ENCODE data around the gene ZCCHC18.
"Not testable (repeated sequence)": the region's sequence is repeated elsewhere in the genome, so short reads cannot be mapped to it uniquely, and the experiment has no call there.

The ZCCHC18 gene

DNA sequence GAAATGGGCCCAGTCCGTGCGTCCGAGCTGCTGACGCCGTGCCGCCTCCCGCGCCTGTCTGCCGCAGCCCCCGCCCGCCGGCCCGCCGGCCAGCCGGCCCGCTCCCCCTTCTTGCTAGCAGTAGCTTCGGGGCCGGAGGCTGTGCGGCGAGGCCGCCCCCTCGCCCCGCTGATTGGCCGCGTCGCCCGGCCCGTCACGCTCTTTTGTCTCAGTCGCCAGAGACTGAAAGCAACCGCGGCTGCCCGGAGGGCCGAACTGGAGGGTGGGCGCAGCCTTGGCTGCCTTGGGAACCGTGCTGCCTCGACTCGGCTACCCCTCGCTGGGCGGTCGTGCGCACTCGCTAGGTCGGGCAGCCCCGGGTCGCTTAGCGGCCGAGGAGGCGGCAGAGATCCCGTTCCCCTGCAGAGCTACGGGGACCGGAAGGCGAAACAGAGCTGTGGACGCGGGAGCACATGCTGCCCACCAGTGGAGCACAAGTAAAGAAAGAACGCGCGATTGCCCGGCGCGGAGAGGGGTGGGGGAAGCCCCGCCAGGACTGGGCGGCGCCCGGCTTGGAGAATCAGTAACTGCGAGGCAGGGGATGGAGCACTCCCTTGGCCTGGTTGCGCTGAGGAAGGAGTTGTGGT lies at the start of gene ZCCHC18:
Gene ZCCHC18 (plus strand): TSS at position 198 of the 626 bp plus-strand sequence. CDS start 1,589 bp downstream, outside the sequence.
- H3K4me3 ChIP-seq (replicated peaks in 1 of 2; ENCODE audit: low read depth in 2 of 2, low read length in 2 of 2): peak within 1 kb of the TSS; percentile 60 to 63
- peak; percentile 38 to 64 for DNase-seq (ENCODE audit: low read depth in 2 of 2)
- TF ChIP-seq, protein P1, sequence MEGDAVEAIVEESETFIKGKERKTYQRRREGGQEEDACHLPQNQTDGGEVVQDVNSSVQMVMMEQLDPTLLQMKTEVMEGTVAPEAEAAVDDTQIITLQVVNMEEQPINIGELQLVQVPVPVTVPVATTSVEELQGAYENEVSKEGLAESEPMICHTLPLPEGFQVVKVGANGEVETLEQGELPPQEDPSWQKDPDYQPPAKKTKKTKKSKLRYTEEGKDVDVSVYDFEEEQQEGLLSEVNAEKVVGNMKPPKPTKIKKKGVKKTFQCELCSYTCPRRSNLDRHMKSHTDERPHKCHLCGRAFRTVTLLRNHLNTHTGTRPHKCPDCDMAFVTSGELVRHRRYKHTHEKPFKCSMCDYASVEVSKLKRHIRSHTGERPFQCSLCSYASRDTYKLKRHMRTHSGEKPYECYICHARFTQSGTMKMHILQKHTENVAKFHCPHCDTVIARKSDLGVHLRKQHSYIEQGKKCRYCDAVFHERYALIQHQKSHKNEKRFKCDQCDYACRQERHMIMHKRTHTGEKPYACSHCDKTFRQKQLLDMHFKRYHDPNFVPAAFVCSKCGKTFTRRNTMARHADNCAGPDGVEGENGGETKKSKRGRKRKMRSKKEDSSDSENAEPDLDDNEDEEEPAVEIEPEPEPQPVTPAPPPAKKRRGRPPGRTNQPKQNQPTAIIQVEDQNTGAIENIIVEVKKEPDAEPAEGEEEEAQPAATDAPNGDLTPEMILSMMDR (IDR thresholded peaks at IDR 0.05; ENCODE audit: low read depth, low read length): no peak

- not testable (repeated sequence) for H3K4me3 ChIP-seq (replicated peaks in 1 of 2; ENCODE audit: low read depth in 2 of 2, low read length in 2 of 2); DNase-seq (ENCODE audit: low read depth in 2 of 2)
Observed at GRCh38 chrX:104062636-104063035, 49.7 kb upstream of the ZCCHC18 start.

DNA sequence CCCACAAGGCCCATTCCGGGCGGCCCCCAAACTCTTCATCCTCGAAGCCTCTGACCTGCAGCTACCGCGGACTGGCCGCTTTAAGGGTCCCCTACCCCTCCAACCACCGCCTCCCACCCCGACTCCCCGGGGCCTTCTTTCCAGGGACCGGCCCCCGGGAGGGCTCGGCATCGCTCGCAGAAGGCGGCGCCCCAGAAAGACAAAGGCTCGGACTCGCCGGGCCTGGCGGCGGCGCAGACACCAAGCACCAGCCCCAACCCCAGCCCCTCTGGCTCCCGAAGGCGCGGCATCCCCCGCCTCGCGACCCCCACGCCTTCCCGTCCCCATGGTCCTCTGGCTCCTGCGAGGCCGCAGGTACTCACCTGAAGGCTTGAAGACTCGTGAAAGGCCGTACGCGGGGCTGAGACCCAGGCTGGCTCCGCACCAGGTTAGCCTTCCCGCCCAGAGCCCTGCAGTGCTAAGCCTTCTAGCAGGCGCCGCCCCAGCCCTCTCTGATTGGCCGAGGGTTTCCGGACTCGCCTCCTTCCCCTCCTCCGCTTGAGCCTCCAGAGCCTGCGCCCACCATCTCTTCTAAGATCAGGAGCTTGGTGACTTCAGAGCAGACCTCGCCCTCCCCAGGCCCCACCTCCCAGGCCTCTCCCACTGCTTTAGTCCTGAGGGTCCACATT lies 36.4 kb upstream of the ZCCHC18 start, which contains the start of gene TMSB15C:
Gene TMSB15C (minus strand): TSS at position 459 of the 668 bp plus-strand sequence.
- not testable (repeated sequence) for DNase-seq (ENCODE audit: low read depth in 2 of 2); H3K4me3 ChIP-seq (replicated peaks in 1 of 2; ENCODE audit: low read depth in 2 of 2, low read length in 2 of 2)

GRCh38 chrX:104077854-104078253 lies 34.5 kb upstream of the ZCCHC18 start:
- not testable (repeated sequence) for H3K4me3 ChIP-seq (replicated peaks in 1 of 2; ENCODE audit: low read depth in 2 of 2, low read length in 2 of 2); DNase-seq (ENCODE audit: low read depth in 2 of 2)

DNA sequence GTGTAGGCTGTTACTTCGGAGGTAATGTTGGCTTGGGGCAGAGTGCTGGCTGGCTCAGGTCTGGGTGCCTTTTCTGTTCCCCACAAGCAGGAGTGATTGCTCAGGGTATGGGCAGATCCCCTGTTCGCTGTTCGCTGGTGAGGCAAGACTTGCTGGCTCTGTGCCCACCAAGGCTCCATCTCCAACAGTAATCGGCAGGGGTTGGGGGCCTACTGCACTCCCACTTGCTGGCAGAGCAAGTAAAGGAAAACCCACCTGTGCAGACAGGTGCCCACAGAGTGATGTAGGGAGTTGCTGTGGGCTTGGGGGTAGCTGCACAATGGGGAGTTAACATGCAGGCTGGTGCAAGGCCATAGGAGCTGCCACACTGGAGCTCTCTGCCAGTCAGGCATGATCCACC lies 28.3 kb upstream of the ZCCHC18 start:
- TF ChIP-seq, protein P1 (IDR thresholded peaks at IDR 0.05; ENCODE audit: low read depth, low read length): no peak
- H3K4me3 ChIP-seq (replicated peaks in 1 of 2; ENCODE audit: low read depth in 2 of 2, low read length in 2 of 2): no peak overlapping the region
- no peak for DNase-seq (ENCODE audit: low read depth in 2 of 2)

DNA sequence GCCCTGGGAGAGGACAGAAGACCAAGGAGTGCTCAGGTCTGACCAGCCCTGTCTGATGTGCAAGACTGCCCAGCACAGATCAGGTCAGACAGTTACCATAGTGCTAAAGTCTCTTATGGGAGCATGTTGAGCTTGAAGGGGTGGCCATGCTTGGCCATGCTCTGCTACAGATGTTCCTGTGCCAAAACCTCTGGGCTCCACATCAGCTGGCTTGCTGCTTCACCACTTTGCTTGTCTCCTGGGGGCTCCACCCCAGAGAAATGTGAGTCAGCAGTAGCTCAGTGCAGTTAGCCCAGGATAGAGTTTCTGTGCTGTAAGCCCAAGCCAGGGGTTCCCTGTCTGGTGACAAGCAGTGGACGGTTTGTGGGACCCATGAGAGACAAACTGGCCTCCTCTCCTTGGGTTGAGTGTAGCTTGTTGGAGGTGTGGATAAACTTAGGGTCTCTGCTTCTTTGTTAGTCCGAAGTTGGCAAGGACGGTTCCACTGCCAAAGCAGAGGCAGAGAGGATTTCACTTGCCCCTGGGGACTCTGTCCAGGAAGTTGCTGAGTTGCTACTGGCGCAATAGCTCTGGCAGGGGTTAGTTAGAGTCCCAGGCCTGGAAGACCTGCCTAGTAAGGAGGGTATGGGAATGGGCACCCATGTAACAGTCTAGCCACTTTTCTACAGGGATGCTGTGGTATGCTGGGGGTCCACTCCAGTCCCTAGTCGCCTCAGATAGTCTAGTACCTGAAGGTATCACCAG lies 27.6 kb upstream of the ZCCHC18 start:
- H3K4me3 ChIP-seq (replicated peaks in 1 of 2; ENCODE audit: low read depth in 2 of 2, low read length in 2 of 2): no peak overlapping the region
- peak in 1 of 2 donors; percentile 52 for DNase-seq (ENCODE audit: low read depth in 2 of 2)
- TF ChIP-seq, protein P1 (IDR thresholded peaks at IDR 0.05; ENCODE audit: low read depth, low read length): no peak

DNA sequence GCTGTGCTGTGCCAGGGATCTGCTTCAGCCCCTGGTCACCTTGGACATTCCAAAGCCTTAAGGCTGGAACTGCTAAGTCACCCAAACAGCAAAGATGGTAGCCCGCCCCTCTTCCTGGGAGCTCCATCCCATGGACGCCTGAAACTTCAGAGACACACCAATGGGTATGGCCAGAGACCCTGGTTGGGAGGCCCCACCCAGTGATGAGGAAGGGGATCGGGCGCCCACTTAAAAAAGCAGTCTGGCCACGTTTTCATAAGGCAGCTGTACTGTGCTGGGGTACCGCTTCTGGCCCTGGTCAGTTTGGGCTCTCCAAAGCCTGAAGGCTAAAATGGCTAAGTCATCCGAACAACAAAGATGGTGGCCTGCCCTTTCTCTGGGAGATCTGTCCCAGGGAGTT lies 26.8 kb upstream of the ZCCHC18 start:
- no peak for DNase-seq (ENCODE audit: low read depth in 2 of 2)
- TF ChIP-seq, protein P1 (IDR thresholded peaks at IDR 0.05; ENCODE audit: low read depth, low read length): no peak
- no peak overlapping the region for H3K4me3 ChIP-seq (replicated peaks in 1 of 2; ENCODE audit: low read depth in 2 of 2, low read length in 2 of 2)

GRCh38 chrX:104085919-104086318 lies 26.4 kb upstream of the ZCCHC18 start:
- TF ChIP-seq, protein P1 (IDR thresholded peaks at IDR 0.05; ENCODE audit: low read depth, low read length): no peak
- no peak for DNase-seq (ENCODE audit: low read depth in 2 of 2)
- H3K4me3 ChIP-seq (replicated peaks in 1 of 2; ENCODE audit: low read depth in 2 of 2, low read length in 2 of 2): no peak overlapping the region
